NCI-H1436 (cell line): ENCODE results near the gene SHH.

Experiments
- DNase-seq: peaks from one replicate; lab custom pipeline; 2025; lab: John Stamatoyannopoulos, UW

The SHH gene

GRCh38 chr7:155792315-155792960 lies 19.8 kb downstream of the SHH start:
- no peak for DNase-seq

- DNase-seq: no peak
Measured at GRCh38 chr7:155791836-155792235, 20.4 kb downstream of the SHH start.

DNA sequence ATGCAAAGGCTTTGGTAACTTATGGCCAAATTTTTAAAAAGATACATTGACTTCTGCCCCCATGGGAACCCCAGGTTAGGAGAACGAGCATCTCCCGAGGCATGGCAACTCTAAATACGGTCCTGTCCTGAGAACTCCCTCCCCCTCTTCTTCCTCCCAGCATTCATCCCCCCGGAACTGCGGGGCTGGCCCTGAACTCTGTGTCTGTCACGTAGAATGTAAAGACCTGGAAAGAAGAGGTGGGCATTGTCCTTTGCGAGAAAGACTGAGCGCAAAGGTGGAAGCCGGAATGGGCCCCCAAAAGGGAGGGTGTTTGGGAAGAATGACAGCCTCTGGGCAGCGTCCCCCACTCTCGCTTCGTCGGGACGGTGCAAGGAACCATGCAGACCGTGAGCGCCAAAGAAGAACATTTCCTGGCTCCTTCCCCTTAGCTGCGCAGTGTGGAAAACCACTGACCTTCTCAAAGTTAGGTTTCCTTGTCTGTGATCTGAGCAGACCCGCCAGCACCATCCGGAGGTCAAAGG lies 21.0 kb downstream of the SHH start:
- no peak for DNase-seq

DNA sequence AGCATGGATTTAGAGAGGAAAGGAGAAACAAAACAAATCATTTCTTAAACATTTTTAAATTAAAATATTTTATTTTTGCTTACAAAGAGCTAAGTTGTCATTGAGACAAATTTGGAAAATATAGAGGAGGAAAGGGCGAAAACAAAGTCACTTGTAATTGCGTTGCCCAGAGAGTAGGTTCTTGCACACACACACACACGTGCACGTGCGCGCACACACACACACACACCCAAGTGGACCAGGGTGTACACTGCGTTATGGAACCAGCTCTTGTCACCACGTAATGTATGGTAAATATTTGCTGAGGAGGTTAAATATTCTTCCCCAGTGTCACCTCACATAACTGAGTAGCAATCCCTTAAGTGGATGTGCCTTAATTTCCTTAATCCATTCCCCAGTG lies 21.6 kb downstream of the SHH start:
- no peak for DNase-seq

DNA sequence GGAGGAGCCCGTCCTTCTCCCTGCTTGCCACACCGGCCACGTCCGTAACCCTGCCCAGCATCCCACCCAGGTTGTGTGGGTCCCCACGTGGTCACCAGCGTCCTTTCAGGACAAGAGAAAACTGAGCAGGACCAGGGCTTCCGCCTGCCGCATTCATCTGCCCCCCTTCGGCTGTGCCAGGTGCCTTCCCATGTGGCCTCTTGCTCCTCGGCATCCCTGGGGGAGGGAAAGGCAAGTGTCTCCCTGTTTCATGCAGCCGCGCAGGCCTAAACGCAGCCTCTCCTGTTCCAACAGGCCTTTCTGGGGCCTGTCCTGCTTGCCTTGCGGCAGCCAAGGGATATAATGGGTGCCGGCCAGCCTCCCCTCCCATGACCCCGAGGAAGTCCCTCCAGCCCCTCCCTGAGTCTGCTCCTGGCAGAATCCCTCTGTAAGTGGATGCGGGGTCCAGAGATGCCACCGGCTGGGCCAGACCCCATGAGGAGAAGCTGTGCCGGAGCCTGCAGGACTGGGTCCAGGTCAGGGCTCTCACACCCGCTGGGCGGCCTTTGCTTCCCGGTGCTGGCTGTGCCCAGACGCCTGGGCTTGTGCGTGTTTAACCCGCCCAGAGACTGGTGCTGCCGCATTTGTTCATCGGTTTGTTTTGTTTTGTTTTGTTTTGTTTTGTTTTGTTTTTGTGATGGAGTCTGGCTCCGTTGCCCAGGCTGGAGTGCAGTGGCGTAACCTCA lies 23.1 kb downstream of the SHH start:
- no peak for DNase-seq

GRCh38 chr7:155788616-155789000 lies 23.7 kb downstream of the SHH start:
- no peak for DNase-seq

- DNase-seq: no peak
Measured at GRCh38 chr7:155787171-155787851, 25.0 kb downstream of the SHH start.

- DNase-seq: no peak
Measured at GRCh38 chr7:155786491-155786890, 25.8 kb downstream of the SHH start.

DNA sequence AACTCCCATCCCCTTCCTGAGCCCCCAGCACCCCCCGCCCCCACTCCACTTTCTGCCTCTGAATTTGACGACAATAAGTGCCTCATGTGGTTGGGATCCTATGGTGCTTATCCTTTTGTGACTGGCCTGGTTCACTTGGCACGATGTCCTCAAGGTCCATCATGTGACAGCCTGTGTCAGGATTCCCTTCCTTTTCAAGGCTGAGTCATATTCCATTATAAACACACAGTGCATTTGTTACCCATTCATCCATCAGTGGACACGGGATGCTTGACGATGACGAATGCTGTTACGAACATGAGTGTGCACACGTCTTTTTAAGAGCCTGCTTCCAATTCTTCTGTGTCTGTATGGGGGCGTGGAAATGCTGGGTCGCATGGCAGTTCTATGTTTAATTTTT lies 26.7 kb downstream of the SHH start:
- DNase-seq: no peak

GRCh38 chr7:155782466-155782865 lies 29.8 kb downstream of the SHH start:
- DNase-seq: no peak

DNA sequence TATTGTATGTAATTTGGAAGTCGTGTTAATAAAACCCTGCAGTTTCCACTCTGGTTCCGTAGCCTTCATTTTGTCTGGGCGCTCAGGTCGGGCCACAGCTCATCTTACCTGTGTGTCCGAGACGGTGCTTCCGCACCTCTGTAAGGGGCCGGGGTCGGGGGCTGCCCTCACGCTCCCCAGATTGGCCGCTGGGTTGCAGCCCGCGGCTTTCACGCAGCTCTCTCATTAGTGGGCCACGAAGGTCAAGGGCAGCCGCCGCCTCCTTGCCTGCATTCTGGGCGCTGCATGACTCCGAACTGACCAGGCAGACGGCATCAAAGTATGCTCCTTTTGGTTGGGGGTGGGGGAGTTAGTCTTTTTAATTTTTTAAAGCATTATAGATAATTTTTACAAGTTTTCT lies 30.8 kb downstream of the SHH start:
- DNase-seq: no peak

DNA sequence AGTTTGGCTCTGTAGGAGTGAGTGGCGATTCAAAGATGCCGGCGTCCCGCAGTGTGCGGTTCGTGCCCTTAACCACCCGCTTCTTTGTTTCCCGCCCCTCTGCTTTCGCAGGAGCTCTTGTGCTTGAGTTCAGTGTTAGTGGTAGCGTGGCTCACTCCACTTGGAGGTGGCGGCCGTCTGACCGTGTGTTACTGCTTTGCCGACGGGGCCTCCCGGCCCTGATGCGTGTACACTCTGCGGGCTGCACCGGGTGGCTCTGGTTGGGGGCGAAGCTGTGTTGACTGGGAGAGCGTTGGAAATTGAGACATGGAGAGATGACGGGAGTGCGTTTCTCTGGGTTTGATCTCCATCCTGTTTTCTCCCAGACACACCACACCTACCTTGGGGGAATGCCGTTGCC lies 31.4 kb downstream of the SHH start:
- DNase-seq: no peak

- no peak for DNase-seq
Measured at GRCh38 chr7:155778349-155778748, 33.9 kb downstream of the SHH start.

DNA sequence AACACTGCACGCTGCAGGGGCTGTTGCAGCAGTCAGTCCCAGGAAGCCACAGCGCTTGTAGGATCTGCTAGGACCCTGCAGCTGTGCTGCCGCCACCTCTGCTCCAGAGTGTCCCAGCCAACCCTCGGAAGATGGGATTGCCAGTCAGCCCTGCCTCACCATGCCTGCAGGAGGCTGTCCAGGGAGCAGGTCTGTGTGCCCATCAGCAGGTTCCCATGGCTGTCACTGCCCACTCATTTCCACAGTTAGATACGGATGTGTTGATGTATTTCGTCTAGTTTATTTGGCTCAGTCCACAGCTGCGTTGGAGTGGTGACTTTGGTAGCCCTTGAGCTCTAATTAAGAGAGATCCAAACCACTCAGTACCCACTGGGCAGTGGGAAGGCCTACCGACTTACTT lies 35.7 kb downstream of the SHH start:
- DNase-seq: no peak

DNA sequence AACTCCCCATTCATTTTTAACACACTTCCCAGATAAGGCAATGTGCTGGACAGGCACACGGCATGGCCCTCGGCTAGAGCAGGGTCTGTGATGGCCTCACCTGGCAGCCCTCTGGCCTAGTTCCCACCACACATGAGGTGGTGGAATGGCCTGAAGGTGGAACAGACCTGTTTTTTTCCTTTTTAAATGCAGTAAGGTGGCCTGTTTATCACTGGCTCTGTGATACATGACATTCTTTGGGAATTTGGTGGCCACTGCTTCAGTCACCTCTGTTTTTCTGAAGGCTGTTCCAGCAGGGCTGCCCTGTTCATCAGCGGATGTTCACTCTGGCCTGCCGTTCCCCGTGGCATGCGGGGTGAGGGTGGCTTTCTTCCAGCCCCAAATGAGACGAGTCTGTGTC lies 36.6 kb downstream of the SHH start:
- no peak for DNase-seq

DNA sequence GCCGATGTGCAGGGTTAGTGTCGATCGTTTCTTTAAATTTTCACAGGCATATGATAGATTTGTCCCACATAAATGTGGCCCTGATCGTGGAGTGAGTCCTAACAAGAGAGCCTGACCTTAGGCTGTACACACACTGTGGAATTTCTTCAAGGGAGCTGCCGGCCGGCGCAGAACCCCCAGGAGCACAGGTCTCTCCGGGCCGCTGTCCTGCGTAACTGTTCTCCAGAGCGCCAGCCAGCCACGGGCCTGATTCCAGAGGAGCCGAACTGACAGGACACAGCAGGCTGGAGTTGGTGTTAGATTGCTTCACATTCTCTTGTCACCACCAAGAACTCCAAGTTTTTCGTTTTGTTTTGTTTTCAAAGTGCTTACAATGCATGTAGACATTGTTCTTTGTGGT lies 37.3 kb downstream of the SHH start:
- no peak for DNase-seq

DNA sequence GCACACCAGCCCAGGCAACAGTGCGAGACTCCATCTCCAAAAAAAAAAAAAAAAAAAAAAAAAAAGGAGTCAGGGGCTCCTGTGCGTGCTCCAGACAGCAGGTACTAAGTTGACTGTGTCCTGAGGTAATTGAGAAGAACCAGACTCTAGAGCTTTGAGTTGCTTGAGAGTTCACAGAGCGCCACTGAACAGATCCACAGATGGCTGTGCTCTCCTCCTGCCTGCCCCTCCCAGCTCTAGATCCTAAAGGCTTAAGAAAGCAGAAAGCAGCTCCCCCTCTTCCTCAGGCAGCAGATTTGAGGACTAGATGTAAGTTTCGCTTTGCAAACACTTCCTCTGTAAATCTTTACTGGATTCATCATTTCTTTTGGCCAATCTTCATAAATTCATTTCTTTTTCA lies 38.7 kb downstream of the SHH start:
- DNase-seq: no peak

- DNase-seq: no peak
Measured at GRCh38 chr7:155770241-155770640, 42.0 kb downstream of the SHH start.

DNA sequence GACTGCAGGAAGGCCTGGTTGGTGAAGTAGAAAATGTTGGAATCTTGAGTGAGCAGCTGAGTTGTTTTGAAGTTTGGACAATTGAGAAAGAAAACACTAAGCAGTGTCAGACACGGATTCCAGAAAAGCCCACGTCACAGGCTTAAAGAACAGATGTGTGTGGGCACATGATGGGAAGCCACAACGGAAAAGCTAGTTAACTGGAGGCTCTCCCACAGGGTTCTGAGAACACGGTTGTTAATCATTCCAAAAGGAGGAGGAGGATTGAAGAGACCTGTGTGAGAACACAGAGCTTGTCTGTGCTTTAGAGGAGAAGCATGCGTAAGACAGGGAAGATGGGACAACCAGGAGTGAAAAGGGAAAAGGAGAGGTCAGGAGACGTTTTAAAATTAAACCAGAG lies 42.6 kb downstream of the SHH start:
- no peak for DNase-seq

GRCh38 chr7:155766966-155767916 lies 45.0 kb downstream of the SHH start:
- DNase-seq: no peak

DNA sequence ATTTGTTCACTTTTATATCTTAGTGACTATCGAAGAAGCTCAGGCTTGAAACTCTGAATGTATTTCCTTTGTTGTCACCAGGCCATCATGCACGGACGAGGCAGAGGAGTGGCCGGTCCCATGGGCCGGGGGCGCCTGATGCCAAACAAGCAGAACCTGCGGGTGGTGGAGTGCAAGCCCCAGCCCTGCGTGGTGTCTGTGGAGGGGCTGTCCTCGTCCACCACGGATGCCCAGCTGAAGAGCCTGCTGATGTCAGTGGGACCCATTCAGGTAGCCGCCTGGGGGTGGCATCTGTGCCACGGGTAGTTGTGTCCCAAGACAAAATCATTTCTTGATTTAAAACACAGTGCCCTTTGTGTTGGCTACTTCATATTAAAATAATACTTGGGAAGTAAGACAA lies 45.9 kb downstream of the SHH start:
- DNase-seq: no peak

GRCh38 chr7:155765458-155765857 lies 46.8 kb downstream of the SHH start:
- no peak for DNase-seq
